OCI-LY7 (cell line): ENCODE data around the gene SLC32A1. TPM values are rescaled to one million over a fixed set of nuclear protein-coding genes. Genes with fewer than 3 reads are reported as not detected.

ENCODE experiments used
- BruUV-seq: library from RNA; stranded (reverse); fragments of 400-500 nt; replicated peaks from 2 replicates; lab custom pipeline; 2021; lab: Mats Ljungman, UMichigan
- CTCF ChIA-PET: fragments of 300-600 bp; sonication (Branson Sonifier 250); formaldehyde crosslinking; loops from one replicate; lab custom pipeline; 2022; ENCODE audit warnings: antibody characterized with exemption; ENCODE audit not compliant: unreplicated experiment; lab: Charles Lee
- POLR2A ChIA-PET: fragments of 300-600 bp; sonication (Branson Sonifier 250); formaldehyde crosslinking; loops from one replicate; lab custom pipeline; 2022; ENCODE audit warnings: antibody characterized with exemption; lab: Charles Lee
- DNase-seq: peaks from one replicate; pipeline ENCODE4 v3.0.0-alpha.2; 2015; ENCODE audit warnings: low spot score
- H2AFZ ChIP-seq: fragments of 200-600 bp; sonication (generic), shearing (Covaris generic); 2 replicates; pipeline ENCODE4 v1.6.1; 2014; ENCODE audit warnings: mild to moderate bottlenecking, antibody characterized with exemption, low read length, moderate library complexity
- H3K27ac ChIP-seq: fragments of 200-600 bp; sonication (generic); 2 replicates; pipeline ENCODE4 v1.5.1; 2014; ENCODE audit warnings: mixed run types, low read depth, mild to moderate bottlenecking, moderate library complexity, low read length, inconsistent platforms; ENCODE audit not compliant: poor library complexity, severe bottlenecking
- H3K36me3 ChIP-seq: fragments of 200-600 bp; sonication (generic); 2 replicates; pipeline ENCODE4 v1.6.1; 2014; ENCODE audit warnings: mild to moderate bottlenecking, antibody characterized with exemption, low read length, moderate library complexity, mixed read lengths; ENCODE audit not compliant: insufficient read depth
- H3K4me1 ChIP-seq: fragments of 200-600 bp; sonication (generic); 2 replicates; pipeline ENCODE4 v1.5.1; 2014; ENCODE audit warnings: mild to moderate bottlenecking, low read length; ENCODE audit not compliant: insufficient read depth, poor library complexity, severe bottlenecking
- H3K4me2 ChIP-seq: fragments of 200-600 bp; sonication (generic); 2 replicates; pipeline ENCODE4 v1.6.1; 2014; ENCODE audit warnings: mild to moderate bottlenecking, low read length
- H3K4me3 ChIP-seq: fragments of 200-600 bp; sonication (generic); 2 replicates; pipeline ENCODE4 v1.5.1; 2014; ENCODE audit warnings: mild to moderate bottlenecking, low read depth, low read length; ENCODE audit not compliant: poor library complexity, severe bottlenecking
- H3K79me2 ChIP-seq: fragments of 200-600 bp; sonication (generic); 2 replicates; pipeline ENCODE4 v1.6.1; 2016; ENCODE audit warnings: low read depth, mild to moderate bottlenecking, low read length, moderate library complexity, mixed read lengths; ENCODE audit not compliant: insufficient read depth
- H3K9me2 ChIP-seq: fragments of 200-600 bp; sonication (generic); 2 replicates; pipeline ENCODE4 v1.6.1; 2016; ENCODE audit warnings: mild to moderate bottlenecking, low read length, mixed read lengths; ENCODE audit not compliant: insufficient read depth
- H3K9me3 ChIP-seq: fragments of 200-600 bp; sonication (generic); 2 replicates; pipeline ENCODE4 v1.6.1; 2014; ENCODE audit warnings: mild to moderate bottlenecking, mixed run types, low read length, mixed read lengths
- H4K20me1 ChIP-seq: fragments of 200-600 bp; sonication (generic); 2 replicates; pipeline ENCODE4 v1.6.1; 2014; ENCODE audit warnings: mild to moderate bottlenecking, antibody characterized with exemption, low read length, moderate library complexity, mixed read lengths; ENCODE audit not compliant: insufficient read depth
- CTCF ChIP-seq: fragments of 200-600 bp; sonication (generic); conservative IDR thresholded peaks from 2 replicates; pipeline ENCODE4 v1.5.1; 2014; ENCODE audit warnings: mild to moderate bottlenecking, antibody characterized with exemption, low read length, moderate library complexity, mixed read lengths
- EZH2phosphoT487 ChIP-seq: fragments of 200-600 bp; sonication (generic); IDR thresholded peaks from 2 replicates; pipeline ENCODE4 v1.6.1; 2018; ENCODE audit warnings: low read depth, borderline replicate concordance, mild to moderate bottlenecking, mixed run types, antibody characterized with exemption, low read length, moderate library complexity, mixed read lengths
- intact Hi-C: fragments of 100-400 bp; cut with micrococcal nuclease; formaldehyde crosslinking; loops from one replicate; pipeline ENCODE4 v1.10.0; 2022; ENCODE audit not compliant: unreplicated experiment
- total RNA-seq, 2 experiments: library from RNA; depleted of rRNA in 1 of 2; stranded (reverse); fragments of >200 nt in 1 of 2; shearing (Covaris generic) in 1 of 2; gene quantifications; 2 replicates each; pipeline ENCODE4 v1.2.3, GENCODE V29; 2014 to 2022

Gene SLC32A1
- total RNA-seq, 2 experiments from 2014 or later = not detected

GRCh38 chr20:38680500-38681306, 43.6 kb upstream of the SLC32A1 start:
- H3K4me3 ChIP-seq = no peak overlapping the region
- no peaks in the 10 kb centered on the region for H3K36me3 ChIP-seq
- no peak overlapping the region for H3K4me2 ChIP-seq
- no peaks in the 10 kb centered on the region for H4K20me1 ChIP-seq
- intact Hi-C loops = no loop called here
- H3K79me2 ChIP-seq = no peaks in the 10 kb centered on the region
- TF ChIP-seq CTCF = no peak
- no peak for TF ChIP-seq EZH2phosphoT487
- POLR2A ChIA-PET = interaction anchor here (0.8 kb wide), 1 partner anchor 581 kb away, joined by 3 read pairs; no protein-coding TSS in a partner anchor
- no peak overlapping the region for H2AFZ ChIP-seq
- no peak overlapping the region for H3K27ac ChIP-seq
- peak; percentile 36 for DNase-seq
- H3K9me3 ChIP-seq = no peaks in the 10 kb centered on the region
- CTCF ChIA-PET = no interaction called here
- no peaks in the 10 kb centered on the region for H3K4me1 ChIP-seq
- BruUV-seq = no TSS peak
- H3K9me2 ChIP-seq = no peaks in the 10 kb centered on the region

- no TSS peak for BruUV-seq
- Histone ChIP-seq H3K4me3 (no peak overlapping the region), H3K4me1 (no peaks in the 10 kb centered on the region), H3K9me2 (no peaks in the 10 kb centered on the region), H4K20me1 (no peaks in the 10 kb centered on the region), H3K36me3 (no peaks in the 10 kb centered on the region), H3K79me2 (no peaks in the 10 kb centered on the region), H3K9me3 (no peaks in the 10 kb centered on the region), H3K27ac (no peak overlapping the region), H2AFZ (no peak overlapping the region), H3K4me2 (no peak overlapping the region)
- no peak for TF ChIP-seq CTCF
- no peak for TF ChIP-seq EZH2phosphoT487
- POLR2A ChIA-PET = interaction anchor here (1.1 kb wide), 1 partner anchor 9 kb away, joined by 3 read pairs; no protein-coding TSS in a partner anchor
- CTCF ChIA-PET = no interaction called here
- no peak for DNase-seq
- intact Hi-C loops = no loop called here
These were observed 39.0 kb upstream of the SLC32A1 start for GRCh38 chr20:38685271-38685670.
